Kidney (tissue), 14 donors: ENCODE data around the gene NPDC1. TPM values are rescaled to one million over a fixed set of nuclear protein-coding genes. Genes with fewer than 3 reads are reported as not detected.

Experiments
- DNase-seq, 5 donors: peaks; one replicate each; pipeline ENCODE4 v3.0.0-alpha.2; 2013 to 2020
- FAIRE-seq: peaks from 2 replicates; lab custom pipeline; 2012; peaks lifted over from hg19 to GRCh38; lab: Jason Lieb, UNC
- H3K27ac ChIP-seq, 2 donors: one replicate each; pipeline ENCODE4 v1.7.0; 2013; ENCODE audit warnings: low read depth in 2 of 2, low read length in 2 of 2, inconsistent platforms in 1 of 2
- H3K27me3 ChIP-seq: one replicate; pipeline ENCODE4 v1.7.1; 2013; ENCODE audit warnings: low read length, inconsistent platforms; ENCODE audit not compliant: control insufficient read depth, insufficient read depth
- H3K36me3 ChIP-seq, 3 donors: one replicate each; pipeline versions ENCODE4 v1.7.0 to v1.7.1; 2013; ENCODE audit warnings: low read length in 3 of 3, control low read depth in 1 of 3, inconsistent platforms in 1 of 3; ENCODE audit not compliant: insufficient read depth in 3 of 3, control insufficient read depth in 2 of 3
- H3K4me1 ChIP-seq, 3 donors: one replicate each; pipeline versions ENCODE4 v1.7.0 to v1.7.1; 2013; ENCODE audit warnings: low read length in 3 of 3, inconsistent platforms in 1 of 3, low read depth in 1 of 3; ENCODE audit not compliant: control insufficient read depth in 2 of 3, insufficient read depth in 2 of 3
- H3K4me3 ChIP-seq, 3 donors: one replicate each; pipeline versions ENCODE4 v1.7.0 to v1.8.1; 2013; ENCODE audit warnings: low read length in 3 of 3, control low read depth in 1 of 3, inconsistent platforms in 1 of 3
- H3K9ac ChIP-seq, 3 donors: one replicate each; pipeline versions ENCODE4 v1.7.0 to v1.7.1; 2013; ENCODE audit warnings: low read length in 3 of 3, control low read depth in 1 of 3, inconsistent platforms in 1 of 3
- H3K9me3 ChIP-seq, 3 donors: one replicate each; pipeline versions ENCODE4 v1.7.0 to v1.7.1; 2013; ENCODE audit warnings: low read length in 3 of 3, control low read depth in 1 of 3, inconsistent platforms in 1 of 3; ENCODE audit not compliant: control insufficient read depth in 2 of 3, insufficient read depth in 1 of 3
- intact Hi-C: fragments of 100-400 bp; cut with DNase I; formaldehyde crosslinking; loops from one replicate; pipeline ENCODE4 v1.11.1; 2022
- polyA plus RNA-seq: library from polyadenylated mRNA; stranded (reverse); fragments of 350-450 nt; fragmentation: Illumina TruSeq; extraction: RNeasy Lipid Tissue Mini Kit (QIAGEN cat#74804); gene quantifications from one replicate; pipeline ENCODE4 v1.2.3, GENCODE V29; 2014; ENCODE audit warnings: low read depth, low replicate concordance; ENCODE audit not compliant: insufficient read depth
- total RNA-seq: library from RNA; stranded (reverse); fragmentation: NEBNext Ultra II Directional; extraction: Animal tissue kit (Norgen Biotek cat#: 25700); gene quantifications from one replicate; pipeline ENCODE4 v1.2.1, GENCODE V29; 2021
- TF ChIP-seq, protein P1 (sequence below): IDR thresholded peaks from 3 replicates; pipeline ENCODE4 v1.5.1; 2012; ENCODE audit warnings: mild to moderate bottlenecking, moderate library complexity, borderline replicate concordance; ENCODE audit not compliant: insufficient read depth; ENCODE audit errors: extremely low read depth
- donor health status: control.
- donor health status: control.
- donor health status: control.
- donor health status: control.
- donor health status: control.
- donor health status: DM: yes; HTN: yes; CAD: no.
- donor health status: Normal renal cell carcinoma (clear cell type).

Gene NPDC1
- total and polyA plus RNA-seq, 2 donors from 2014 or later, result 80.2 to 189 TPM

GRCh38 chr9:137055385-137056364 is 9.7 kb upstream of the NPDC1 start:
- H3K9ac ChIP-seq, result no peak overlapping the region
- intact Hi-C loops, result no loop called here
- H3K9me3 ChIP-seq, result no peaks in the 10 kb centered on the region
- H3K4me1 ChIP-seq, result peaks cover 0 to 18% (median 5%) of the 10 kb centered on the region in 3 donors
- TF ChIP-seq, protein P1, sequence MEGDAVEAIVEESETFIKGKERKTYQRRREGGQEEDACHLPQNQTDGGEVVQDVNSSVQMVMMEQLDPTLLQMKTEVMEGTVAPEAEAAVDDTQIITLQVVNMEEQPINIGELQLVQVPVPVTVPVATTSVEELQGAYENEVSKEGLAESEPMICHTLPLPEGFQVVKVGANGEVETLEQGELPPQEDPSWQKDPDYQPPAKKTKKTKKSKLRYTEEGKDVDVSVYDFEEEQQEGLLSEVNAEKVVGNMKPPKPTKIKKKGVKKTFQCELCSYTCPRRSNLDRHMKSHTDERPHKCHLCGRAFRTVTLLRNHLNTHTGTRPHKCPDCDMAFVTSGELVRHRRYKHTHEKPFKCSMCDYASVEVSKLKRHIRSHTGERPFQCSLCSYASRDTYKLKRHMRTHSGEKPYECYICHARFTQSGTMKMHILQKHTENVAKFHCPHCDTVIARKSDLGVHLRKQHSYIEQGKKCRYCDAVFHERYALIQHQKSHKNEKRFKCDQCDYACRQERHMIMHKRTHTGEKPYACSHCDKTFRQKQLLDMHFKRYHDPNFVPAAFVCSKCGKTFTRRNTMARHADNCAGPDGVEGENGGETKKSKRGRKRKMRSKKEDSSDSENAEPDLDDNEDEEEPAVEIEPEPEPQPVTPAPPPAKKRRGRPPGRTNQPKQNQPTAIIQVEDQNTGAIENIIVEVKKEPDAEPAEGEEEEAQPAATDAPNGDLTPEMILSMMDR, result no peak
- H3K27me3 ChIP-seq, result peaks cover 4% of the 10 kb centered on the region
- H3K27ac ChIP-seq, result peak overlapping the region; percentile 77 to 85
- H3K4me3 ChIP-seq, result no peak overlapping the region
- no peaks in the 10 kb centered on the region for H3K36me3 ChIP-seq
- FAIRE-seq (no peak), DNase-seq (peak; percentile 75 to 96 (median 80))

DNA sequence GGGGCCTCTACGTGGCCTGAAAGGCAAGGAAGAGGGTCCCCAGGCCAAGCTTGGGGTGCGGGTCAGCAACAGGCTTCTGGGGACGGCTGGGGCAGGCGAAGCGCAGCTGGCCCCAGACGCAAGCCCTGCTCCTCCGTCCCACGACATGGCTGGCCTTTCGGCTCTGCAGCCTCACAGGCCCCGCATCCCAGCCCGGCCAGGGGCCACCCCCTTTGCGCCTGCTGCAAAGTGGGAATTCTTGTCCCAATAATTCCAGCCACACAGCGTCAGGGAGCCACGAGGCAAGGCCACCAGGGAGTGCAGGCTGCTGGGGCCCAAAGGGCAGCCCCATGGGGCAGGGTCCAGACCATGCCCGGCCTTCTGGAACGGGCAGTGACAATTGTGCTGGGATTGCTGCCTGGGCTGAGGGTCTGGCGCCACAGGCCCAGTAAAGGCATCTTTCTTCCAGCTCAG is 9.0 kb upstream of the NPDC1 start:
- H3K9me3 ChIP-seq, result no peaks in the 10 kb centered on the region
- no peak overlapping the region for H3K9ac ChIP-seq
- H3K27ac ChIP-seq, result peak overlapping the region; percentile 77 to 85
- H3K4me1 ChIP-seq, result peaks cover 0 to 18% (median 5%) of the 10 kb centered on the region in 3 donors
- DNase-seq (peak in 1 of 5 donors; percentile 34), FAIRE-seq (no peak)
- H3K27me3 ChIP-seq, result peaks cover 4% of the 10 kb centered on the region
- TF ChIP-seq, protein P1, result no peak
- intact Hi-C loops, result no loop called here
- H3K4me3 ChIP-seq, result peak overlapping the region in 1 of 3 donors; percentile 52
- no peaks in the 10 kb centered on the region for H3K36me3 ChIP-seq

DNA sequence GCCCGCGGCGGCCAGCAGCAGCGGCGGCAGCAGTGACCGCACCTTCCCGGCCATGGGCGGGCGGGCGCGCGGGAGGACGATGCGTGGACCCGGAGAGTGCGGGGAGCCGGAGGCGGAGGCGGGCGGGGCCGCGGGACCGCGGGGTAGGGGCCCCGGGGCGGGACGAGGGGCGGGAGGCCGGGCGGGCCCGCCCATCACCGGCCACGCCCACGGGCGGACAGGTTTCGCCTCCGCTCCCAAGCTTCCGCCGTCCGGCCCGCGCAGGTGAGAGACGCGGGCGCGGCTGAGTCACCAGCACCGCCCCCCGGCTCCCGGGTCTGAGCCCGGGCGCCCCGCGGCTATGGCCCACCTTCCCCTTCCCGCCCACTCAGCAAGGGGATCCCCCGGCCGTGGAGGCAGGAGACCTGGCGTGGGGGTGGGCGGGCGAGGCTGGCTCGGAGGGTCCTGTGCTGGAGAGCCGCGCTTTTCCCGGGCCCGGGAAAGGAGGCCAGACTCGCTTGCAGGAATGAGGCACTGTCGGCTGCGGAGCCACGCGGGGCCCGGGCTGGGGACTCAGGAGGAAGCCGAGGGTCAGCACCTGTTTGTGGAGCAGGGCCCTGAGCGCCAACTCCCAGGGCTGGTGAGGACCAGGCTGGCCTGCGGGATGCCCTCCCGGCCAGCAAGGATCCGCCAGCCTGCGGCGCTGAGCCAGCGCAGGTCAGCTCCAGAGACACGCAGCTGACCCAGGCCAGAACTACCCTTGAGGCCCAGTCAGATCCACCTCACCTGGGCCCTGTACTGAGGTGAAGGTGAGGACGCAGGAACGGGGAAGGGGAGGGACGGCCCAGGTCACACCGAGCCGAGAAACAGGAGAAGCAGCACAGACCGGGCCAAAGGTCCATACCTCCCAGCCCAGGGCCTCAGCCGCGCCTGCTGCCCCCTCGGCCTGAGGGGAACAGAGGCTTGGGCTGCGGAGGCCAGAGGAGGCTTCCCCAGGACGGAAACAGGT is 8.3 kb upstream of the NPDC1 start, which contains the start of gene ENTPD2:
TSS of gene ENTPD2 (minus strand) at position 118 of the 988 bp plus-strand sequence. CDS start at position 54, 64 bp downstream.
- Histone ChIP-seq H3K27ac (peak within 1 kb of the TSS; percentile 77 to 85), H3K27me3 (peaks cover 10% of the 10 kb centered on the region)

More for the DNA sequence above, 8.3 kb upstream of the NPDC1 start, which contains the start of gene ENTPD2:
- Histone ChIP-seq H3K9me3 (no peaks in the 10 kb centered on the region), H3K9ac (peak within 1 kb of the TSS in 1 of 3 donors; percentile 55), H3K4me3 (peak within 1 kb of the TSS in 2 of 3 donors; percentile 29 to 52), H3K4me1 (peaks cover 0 to 18% (median 5%) of the 10 kb centered on the region in 3 donors), H3K36me3 (no peaks in the 10 kb centered on the region)
- no peak for FAIRE-seq
- TF ChIP-seq, protein P1, result no peak
- peak in 1 of 5 donors; percentile 50 for DNase-seq
- intact Hi-C loops, result no loop called here
